Lower leg skin (tissue), 3 donors: Measurements from ENCODE around the gene DCUN1D4.

Experiments
- CTCF ChIP-seq, 3 donors: fragments of 450-650 bp; IDR thresholded peaks; one replicate each; pipeline ENCODE4 v1.5.1; 2016; ENCODE audit warnings: antibody characterized with exemption in 3 of 3, mild to moderate bottlenecking in 3 of 3, moderate library complexity in 2 of 3
- POLR2A ChIP-seq, 2 donors: fragments of 450-650 bp; IDR thresholded peaks; one replicate each; pipeline ENCODE4 v1.6.1; 2016 to 2017; ENCODE audit warnings: antibody characterized with exemption in 2 of 2, mild to moderate bottlenecking in 1 of 2, moderate library complexity in 1 of 2

- no peak for TF ChIP-seq CTCF (IDR thresholded peaks at IDR 0.05)
- no peak for TF ChIP-seq POLR2A (IDR thresholded peaks at IDR 0.05)
These were observed 75.3 kb downstream of the DCUN1D4 start for GRCh38 chr4:51918251-51918650.
